ENCODE measurements around the gene LRP4. TPM values are rescaled to one million over a fixed set of nuclear protein-coding genes. Genes with fewer than 3 reads are reported as not detected.

LRP4 gene
- total and polyA plus RNA-seq, 2 of the 4 experiments (the other 2 are of a cell fraction) = 4.1 to 5.8 TPM

GRCh38 chr11:46948378-46949131 lies 30.2 kb upstream of the LRP4 start:
- H2BK5ac ChIP-seq (ENCODE audit: low read depth, low read length, poor library complexity, severe bottlenecking) = no peak overlapping the region
- 0 out of 2 replicates have a peak, but pooled peaks cover 4% of the 10 kb centered on the region for H4K20me1 ChIP-seq (ENCODE audit: insufficient read depth, low read length)
- H3K79me1 ChIP-seq (ENCODE audit: low read depth in 1 of 2, low read length in 2 of 2) = peaks cover 8 to 26% of the 10 kb centered on the region in 2 experiments; a peak in 3 of 4 replicates
- no peak overlapping the region for H4K5ac ChIP-seq (ENCODE audit: low read depth, low read length)
- TF ChIP-seq MAFK (IDR thresholded peaks at IDR 0.05; ENCODE audit: low read depth, low read length) (peak; percentile 92), RFX5 (IDR thresholded peaks at IDR 0.05; ENCODE audit: low read depth, low read length) (no peak), CEBPB (IDR thresholded peaks at IDR 0.05; ENCODE audit: low read depth, low read length) (peak; percentile 40), FOS (IDR thresholded peaks at IDR 0.05; ENCODE audit: low read depth, low read length) (peak; percentile 84), BHLHE40 (IDR thresholded peaks at IDR 0.05; ENCODE audit: low read depth, low read length) (peak; percentile 13; the same call in 1 of the 2 replicates), NFE2L2 (IDR thresholded peaks at IDR 0.05; ENCODE audit: low read depth, low read length) (0 out of 2 replicates have a peak, but pooled peaks have one; percentile 3)
- no peak overlapping the region; the same call in 1 of the 2 replicates for H3K14ac ChIP-seq (replicated peaks; ENCODE audit: low read depth, low read length)
- peak overlapping the region; percentile 68; the same call in 1 of the 2 replicates for H3K4ac ChIP-seq (ENCODE audit: low read depth, low read length)
- no peak overlapping the region for H3K56ac ChIP-seq (ENCODE audit: extremely low read depth, insufficient read depth, low read length)
- H2BK15ac ChIP-seq (ENCODE audit: low read depth, low read length) = 0 out of 3 replicates have a peak overlapping the region, but pooled peaks have one; percentile 31
- H3K4me3 ChIP-seq (ENCODE audit: insufficient read depth, low read depth, low read length) = no peak overlapping the region
- H2AK9ac ChIP-seq (replicated peaks; ENCODE audit: low read depth, low read length, poor library complexity) = no peak overlapping the region
- H3K27ac ChIP-seq (ENCODE audit: insufficient read depth, low read length) = no peak overlapping the region
- H2AFZ ChIP-seq (replicated peaks; ENCODE audit: low read length, poor library complexity) = peak overlapping the region; percentile 9
- POLR2A ChIA-PET (ENCODE audit: unreplicated experiment) = interaction anchor here (0.8 kb wide), 1 partner anchor 195 kb away, joined by 4 read pairs; no protein-coding TSS in a partner anchor
- dilution Hi-C loops (cut with HindIII; ENCODE audit: low sequenced_read_pairs, unreplicated experiment) (no loop called here), in situ Hi-C loops (cut with MboI; ENCODE audit: low sequenced_read_pairs) (no loop called here), intact Hi-C loops (cut with micrococcal nuclease) (no loop called here)
- H3K18ac ChIP-seq (ENCODE audit: low read depth, low read length) = no peak overlapping the region
- ATAC-seq (ENCODE audit: low read depth) (peak; percentile 83), DNase-seq (peak; percentile 91)
- no peaks in the 10 kb centered on the region for H3K9me3 ChIP-seq (ENCODE audit: control insufficient read depth, insufficient read depth, low read length)
- no peaks in the 10 kb centered on the region for H3K27me3 ChIP-seq (ENCODE audit: control insufficient read depth, insufficient read depth, low read length)
- peaks cover 14% of the 10 kb centered on the region for H3K4me1 ChIP-seq (ENCODE audit: control insufficient read depth, insufficient read depth, low read length)
- H2AK5ac ChIP-seq (ENCODE audit: low read depth, low read length) = peak overlapping the region; percentile 65; the same call in 1 of the 2 replicates
- peak overlapping the region; percentile 16; the same call in 1 of the 2 replicates for H3K4me2 ChIP-seq (ENCODE audit: low read depth, low read length)
- CTCF ChIA-PET = interaction anchor here (0.6 to 2.1 kb wide), 5 partner anchors 12 to 205 kb away, joined by 3 to 6 read pairs (median 3); partner anchors contain the start of gene CSTPP1
- WGBS, 2 experiments (ENCODE audit: extremely low coverage in 2 of 2, insufficient read length in 1 of 2) = no CpG with 5 or more reads among the region's 4 CpGs
- no peaks in the 10 kb centered on the region for H3K36me3 ChIP-seq (ENCODE audit: control insufficient read depth, insufficient read depth, low read length)
- no peak overlapping the region for H3K9ac ChIP-seq (ENCODE audit: low read depth, low read length)
- no peak overlapping the region for H3K23ac ChIP-seq (ENCODE audit: low read depth, low read length)
- H2BK120ac ChIP-seq (ENCODE audit: low read depth, low read length) = 0 out of 2 replicates have a peak overlapping the region, but pooled peaks have one; percentile 43
- peaks cover 16% of the 10 kb centered on the region for H3K9me1 ChIP-seq (ENCODE audit: insufficient read depth, low read length)
- H4K8ac ChIP-seq (ENCODE audit: low read depth in 2 of 2, low read length in 2 of 2) = peak overlapping the region in 1 of 2 experiments; percentile 10; a peak in 1 of 4 replicates
- BruUV-seq (replicated peaks) = no TSS peak
- H4K91ac ChIP-seq (ENCODE audit: insufficient read depth, low read depth, low read length) = no peak overlapping the region
- H2BK20ac ChIP-seq (ENCODE audit: low read depth, low read length) = no peak overlapping the region
